ENCODE data around the gene FAN1. TPM values are rescaled to one million over a fixed set of nuclear protein-coding genes. Genes with fewer than 3 reads are reported as not detected.

The FAN1 gene
- total RNA-seq, 1 donor from 2014 or later: 16.9 TPM

- no peak for DNase-seq (ENCODE audit: extremely low spot score in 2 of 2)
- no peak overlapping the region for H3K27ac ChIP-seq
- intact Hi-C loops (cut with DNase I): no loop called here
- H3K36me3 ChIP-seq: peaks cover 7 to 25% of the 10 kb centered on the region in 2 donors
- H3K9me3 ChIP-seq: no peaks in the 10 kb centered on the region
- H3K4me3 ChIP-seq: no peak overlapping the region
- TF ChIP-seq CTCF (IDR thresholded peaks at IDR 0.05) (no peak), POLR2A (IDR thresholded peaks at IDR 0.05) (no peak), POLR2AphosphoS5 (IDR thresholded peaks at IDR 0.05; ENCODE audit: insufficient read depth in 1 of 2, low read depth in 1 of 2) (no peak)
- H3K27me3 ChIP-seq: no peaks in the 10 kb centered on the region
- peaks cover 16% of the 10 kb centered on the region for H3K4me1 ChIP-seq
Observed at GRCh38 chr15:30974112-30974511, 70.4 kb downstream of the FAN1 start.

GRCh38 chr15:30978328-30978727, 74.6 kb downstream of the FAN1 start:
- Histone ChIP-seq H3K4me3 (no peak overlapping the region), H3K36me3 (peaks cover 7 to 18% of the 10 kb centered on the region in 2 donors), H3K27me3 (no peaks in the 10 kb centered on the region), H3K9me3 (no peaks in the 10 kb centered on the region), H3K4me1 (peaks cover 38% of the 10 kb centered on the region), H3K27ac (no peak overlapping the region)
- intact Hi-C loops (cut with DNase I): no loop called here
- TF ChIP-seq CTCF (IDR thresholded peaks at IDR 0.05) (no peak), POLR2AphosphoS5 (IDR thresholded peaks at IDR 0.05; ENCODE audit: insufficient read depth in 1 of 2, low read depth in 1 of 2) (no peak), POLR2A (IDR thresholded peaks at IDR 0.05) (no peak)
- no peak for DNase-seq (ENCODE audit: extremely low spot score in 2 of 2)

GRCh38 chr15:30979457-30979856, 75.7 kb downstream of the FAN1 start:
- Histone ChIP-seq H3K4me1 (peaks cover 50% of the 10 kb centered on the region), H3K9me3 (no peaks in the 10 kb centered on the region), H3K4me3 (no peak overlapping the region), H3K27ac (no peak overlapping the region), H3K27me3 (no peaks in the 10 kb centered on the region), H3K36me3 (peaks cover 0 to 10% of the 10 kb centered on the region in 2 donors)
- intact Hi-C loops (cut with DNase I): no loop called here
- no peak for TF ChIP-seq POLR2A (IDR thresholded peaks at IDR 0.05)
- TF ChIP-seq CTCF (IDR thresholded peaks at IDR 0.05): no peak
- no peak for TF ChIP-seq POLR2AphosphoS5 (IDR thresholded peaks at IDR 0.05; ENCODE audit: insufficient read depth in 1 of 2, low read depth in 1 of 2)
- DNase-seq (ENCODE audit: extremely low spot score in 2 of 2): no peak

GRCh38 chr15:30984118-30984517, 80.4 kb downstream of the FAN1 start:
- Histone ChIP-seq H3K4me1 (peaks cover 81% of the 10 kb centered on the region), H3K4me3 (no peak overlapping the region)
- no peak for DNase-seq (ENCODE audit: extremely low spot score in 2 of 2)

More at GRCh38 chr15:30984118-30984517, 80.4 kb downstream of the FAN1 start:
- peak overlapping the region; percentile 6 for H3K27ac ChIP-seq
- no peaks in the 10 kb centered on the region for H3K9me3 ChIP-seq
- no peak for TF ChIP-seq CTCF (IDR thresholded peaks at IDR 0.05)
- no peak for TF ChIP-seq POLR2AphosphoS5 (IDR thresholded peaks at IDR 0.05; ENCODE audit: insufficient read depth in 1 of 2, low read depth in 1 of 2)
- TF ChIP-seq POLR2A (IDR thresholded peaks at IDR 0.05): no peak
- H3K36me3 ChIP-seq: peaks cover 0 to 8% of the 10 kb centered on the region in 2 donors
- intact Hi-C loops (cut with DNase I): no loop called here
- H3K27me3 ChIP-seq: no peaks in the 10 kb centered on the region

Data from vagina (tissue), 2 donors.